Activated CD8-positive, alpha-beta memory T cell treated with anti-CD3 and anti-CD28 coated beads, Interleukin-2, amount 50 U/mL, for 24 hours (primary cell): Measurements from ENCODE around the gene ETV5.

Source experiments
- DNase-seq: peaks from one replicate; pipeline ENCODE4 v3.0.0-alpha.2; 2020; ENCODE audit errors: extremely low read depth

Gene ETV5

DNA sequence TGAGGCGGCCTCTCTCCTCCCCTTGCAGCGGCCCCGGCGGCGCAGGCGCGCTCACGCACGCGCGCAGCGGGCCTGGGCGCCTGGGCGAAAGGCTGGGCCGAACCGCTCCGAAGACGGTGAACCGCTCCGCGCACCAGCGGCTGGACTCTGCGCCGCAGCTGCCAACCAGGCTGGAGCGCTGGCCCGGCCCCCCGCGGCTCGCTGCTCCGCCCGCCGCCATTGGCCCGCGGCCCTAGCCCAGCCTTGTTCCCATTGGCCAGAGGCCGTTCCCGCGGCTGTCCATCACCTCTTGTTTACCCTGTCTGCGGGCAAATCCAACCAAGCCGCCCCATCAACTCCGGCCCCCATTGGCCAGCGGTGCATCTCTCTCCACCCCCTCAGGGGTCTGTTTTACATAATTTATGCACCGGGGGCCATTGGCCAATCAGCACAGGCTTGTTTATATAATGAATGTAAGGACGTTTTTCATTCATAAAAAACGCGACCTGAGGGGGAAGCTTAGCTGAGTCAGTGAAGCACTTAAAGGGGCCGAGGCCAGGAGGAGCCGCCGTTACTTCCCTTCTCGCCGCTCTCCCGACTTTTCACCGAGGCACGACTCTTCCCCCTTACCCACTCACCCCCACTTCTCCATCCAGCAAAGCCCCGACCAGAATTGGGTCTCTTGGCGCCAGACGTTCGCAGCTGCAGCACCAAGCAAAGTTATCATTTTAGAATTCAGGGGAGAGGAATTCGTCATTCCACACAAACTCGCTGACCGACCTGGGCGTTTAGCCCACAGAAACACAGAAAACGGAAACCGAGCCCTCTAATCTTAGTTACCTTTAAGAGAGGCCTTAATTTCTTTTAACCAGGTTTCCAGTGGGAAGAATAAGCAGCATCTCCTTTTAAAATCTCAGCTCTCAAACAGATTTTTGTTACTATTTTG lies at the start of gene ETV5:
ETV5 (minus strand) TSS at position 149 of the 925 bp plus-strand sequence. CDS start 3,221 bp downstream, outside the sequence.
- peak; percentile 83 for DNase-seq

DNA sequence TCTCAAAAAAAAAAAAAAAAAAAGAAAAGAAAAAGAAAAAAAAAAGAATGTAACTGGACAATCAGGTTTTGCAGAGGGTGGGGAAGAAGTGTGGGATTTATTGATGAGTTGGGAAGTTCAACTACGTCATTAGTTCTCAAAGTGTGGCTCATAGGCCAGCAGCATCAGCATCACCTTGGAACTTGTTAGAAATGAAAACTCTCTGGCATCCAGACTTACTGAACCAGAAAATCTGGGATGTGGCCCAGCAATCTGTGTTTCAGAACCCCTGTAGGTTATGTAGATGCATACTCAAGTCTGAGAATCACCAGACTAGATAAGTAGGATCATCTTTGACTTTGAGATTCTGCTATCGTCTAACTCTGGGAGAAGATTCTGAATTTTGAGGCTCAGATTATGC lies 45.8 kb upstream of the ETV5 start:
- no peak for DNase-seq

DNA sequence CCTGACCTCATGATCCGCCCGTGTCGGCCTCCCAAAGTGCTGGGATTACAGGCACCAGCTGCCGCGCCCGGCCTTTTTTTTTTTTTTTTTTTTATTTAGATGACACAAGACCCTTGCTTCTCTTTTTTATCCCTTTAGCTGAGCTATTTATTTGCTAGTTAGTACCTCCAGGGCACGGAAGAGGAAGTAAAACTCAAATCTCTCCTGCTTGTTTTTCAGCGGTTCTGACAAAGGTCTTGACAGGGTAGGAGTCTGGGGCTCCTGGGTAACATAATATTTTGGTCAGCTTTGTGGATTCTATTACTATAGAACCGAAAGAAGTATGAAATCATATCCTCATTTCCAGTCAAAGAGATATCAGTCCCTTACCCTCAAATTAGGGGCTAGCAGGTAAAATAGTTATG lies 44.0 kb upstream of the ETV5 start:
- DNase-seq, result no peak

DNA sequence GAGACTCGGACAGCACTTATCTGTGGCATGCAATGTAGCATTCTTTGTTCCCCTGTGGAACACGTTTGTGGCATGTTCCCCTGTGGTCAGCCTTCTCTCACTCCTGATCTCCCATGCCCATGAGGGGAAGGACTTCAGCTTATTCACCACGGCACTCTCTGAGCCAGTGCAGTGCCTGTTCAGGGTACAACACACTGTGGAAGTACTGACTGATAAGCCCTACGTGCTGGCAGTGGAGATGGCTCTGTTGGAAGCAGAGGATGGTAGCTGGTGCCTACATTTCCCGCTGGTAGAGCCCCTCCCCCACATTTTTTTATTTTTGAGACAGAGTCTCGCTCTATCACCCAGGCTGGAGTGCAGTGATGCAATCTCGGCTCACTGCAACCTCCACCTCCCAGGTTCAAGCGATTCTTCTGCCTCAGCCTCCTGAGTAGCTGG lies 43.5 kb upstream of the ETV5 start:
- DNase-seq, result no peak

DNA sequence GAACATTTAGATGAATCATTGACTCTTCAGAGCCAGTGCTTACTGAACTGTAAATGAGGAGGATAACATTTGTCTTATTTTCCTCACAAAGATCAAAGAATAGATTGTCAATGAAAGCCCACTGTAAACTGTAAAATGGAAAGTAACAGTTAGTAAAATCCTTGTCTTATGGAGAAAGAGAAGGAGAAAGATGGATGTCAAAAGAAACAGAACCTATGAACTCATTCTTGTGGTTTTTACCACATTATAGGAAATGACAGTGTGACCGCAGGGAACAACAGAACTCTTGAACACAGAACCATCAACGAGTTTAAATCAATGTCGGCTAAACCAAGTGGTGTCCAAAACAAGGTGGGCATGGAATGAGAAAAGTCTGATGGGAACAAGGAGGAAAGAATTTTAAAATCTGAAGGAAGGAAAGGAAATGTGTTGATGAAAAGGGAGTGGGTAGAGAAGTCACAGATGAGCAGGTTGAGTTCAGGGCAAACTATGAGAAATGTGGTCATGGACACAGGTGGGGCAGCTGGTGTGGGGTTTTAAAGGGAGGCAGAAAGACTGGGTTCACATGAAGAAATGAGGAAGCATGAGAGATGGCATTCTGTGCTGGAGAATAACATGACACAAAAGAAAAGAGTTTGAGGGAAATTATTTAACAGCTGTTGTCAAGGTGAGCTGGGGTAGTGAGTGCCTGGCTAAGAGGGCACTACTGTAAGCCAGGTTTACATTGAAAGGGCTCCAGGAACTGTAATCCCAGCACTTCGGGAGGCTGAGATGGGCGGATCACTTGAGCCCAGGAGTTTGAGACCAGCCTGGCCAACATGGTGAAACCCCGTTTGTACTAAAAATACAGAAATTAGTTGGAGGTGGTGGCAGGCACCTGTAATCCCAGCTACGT lies 42.4 kb upstream of the ETV5 start:
- DNase-seq, result no peak

DNA sequence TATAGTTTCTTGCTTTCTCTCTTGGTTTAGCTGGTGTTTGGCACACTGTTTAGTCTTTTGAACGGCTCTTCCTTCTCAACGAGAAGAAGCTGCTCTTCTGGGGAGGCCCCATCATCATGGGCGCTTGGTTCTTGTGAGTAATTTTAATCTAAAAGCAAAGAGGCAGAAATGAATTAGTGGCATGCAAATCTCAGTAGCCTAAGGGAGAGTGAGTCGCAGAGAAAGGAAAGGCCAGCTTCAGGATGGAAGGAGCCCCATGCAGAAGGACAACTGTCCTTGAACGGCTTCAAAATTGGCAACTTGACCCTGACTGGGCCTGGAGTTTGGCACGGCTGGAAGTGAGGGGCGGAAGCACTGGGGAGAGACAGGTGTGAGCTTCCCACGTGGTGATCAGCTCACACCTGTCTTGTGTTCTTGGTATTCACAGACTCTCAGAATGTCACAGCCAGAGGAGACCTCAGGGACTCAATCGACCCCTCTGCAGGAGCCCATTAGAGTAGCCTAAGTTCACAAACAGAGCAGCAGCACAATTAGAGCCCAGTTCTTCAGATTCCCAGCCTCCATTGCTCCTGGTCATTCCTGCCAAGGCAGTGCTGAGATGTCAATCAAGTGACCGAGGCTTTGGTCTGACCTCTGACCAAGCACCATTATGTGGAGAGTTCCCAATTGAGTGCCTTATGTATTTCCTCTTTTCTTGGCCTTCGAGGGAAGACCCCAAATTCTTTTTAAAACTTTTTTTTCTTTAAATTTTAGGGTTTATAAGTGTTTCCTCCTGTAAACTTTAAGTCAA lies 41.3 kb upstream of the ETV5 start:
- DNase-seq, result no peak

DNA sequence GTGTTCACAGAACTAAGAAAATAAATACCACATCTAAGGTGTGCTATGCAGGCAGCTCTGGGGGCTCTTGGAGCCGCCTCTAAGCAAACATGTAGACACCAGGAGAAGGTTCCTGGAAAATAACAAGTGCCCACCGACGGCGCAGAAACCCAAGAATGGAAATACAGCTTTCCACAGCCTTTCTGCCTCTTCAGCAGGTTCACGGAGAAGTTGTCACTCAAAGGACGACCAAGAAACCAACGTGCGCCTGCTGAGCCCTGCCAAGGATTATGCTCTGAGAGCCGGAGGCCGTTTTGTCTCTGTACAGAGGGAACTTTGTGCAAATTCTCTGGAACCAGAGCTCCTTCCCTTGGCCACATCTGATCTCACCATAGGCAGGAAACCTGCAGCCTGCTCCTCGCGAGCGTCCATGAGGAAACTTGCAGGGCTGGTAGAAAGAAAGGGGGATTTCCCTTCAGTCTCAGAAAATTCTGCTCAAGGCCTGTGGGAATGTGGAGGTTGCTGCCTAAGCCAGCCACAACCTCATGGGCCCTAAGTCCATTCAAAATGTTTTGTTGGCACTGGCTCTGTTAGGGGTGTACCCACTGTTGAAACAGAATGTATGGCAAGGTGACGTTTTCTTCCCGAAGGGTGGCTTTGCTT lies 40.6 kb upstream of the ETV5 start:
- DNase-seq, result no peak

DNA sequence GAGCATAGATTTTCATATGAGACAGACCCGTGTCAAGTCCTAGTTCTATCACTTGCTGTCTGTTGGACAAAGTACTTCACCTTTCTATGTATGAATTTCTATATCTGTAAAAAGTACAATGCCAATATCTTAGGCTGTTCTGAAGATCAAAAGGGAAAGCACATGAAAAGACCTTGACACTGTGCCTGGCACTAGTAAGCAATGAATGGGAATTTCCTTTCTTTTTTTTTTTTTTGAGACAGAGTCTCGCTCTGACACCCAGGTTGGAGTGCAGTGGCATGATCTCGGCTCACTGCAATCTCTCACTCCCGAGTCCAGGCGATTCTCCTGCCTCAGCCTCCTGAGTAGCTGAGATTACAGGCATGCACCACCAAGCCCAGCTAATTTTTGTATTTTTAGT lies 35.4 kb upstream of the ETV5 start:
- DNase-seq, result no peak

DNA sequence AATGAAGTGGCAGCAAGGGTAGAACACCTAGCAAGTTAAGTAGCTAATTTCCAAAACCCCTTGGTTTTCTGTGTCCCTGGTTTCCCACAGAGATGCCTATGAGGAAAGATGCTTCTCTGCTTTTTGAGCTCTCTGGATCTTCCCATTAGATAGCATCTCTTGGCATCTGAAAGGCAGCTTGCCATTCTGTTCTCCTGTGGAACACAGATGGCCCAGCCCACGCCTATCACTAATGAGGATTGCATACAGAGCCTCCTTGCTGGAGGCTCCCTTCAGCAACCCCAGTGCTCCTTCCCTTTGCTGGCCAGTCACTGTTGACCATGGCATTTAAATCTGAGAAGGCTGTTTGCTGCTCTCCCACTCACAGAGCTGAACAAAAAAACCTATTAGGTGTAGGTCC lies 34.4 kb upstream of the ETV5 start:
- no peak for DNase-seq

DNA sequence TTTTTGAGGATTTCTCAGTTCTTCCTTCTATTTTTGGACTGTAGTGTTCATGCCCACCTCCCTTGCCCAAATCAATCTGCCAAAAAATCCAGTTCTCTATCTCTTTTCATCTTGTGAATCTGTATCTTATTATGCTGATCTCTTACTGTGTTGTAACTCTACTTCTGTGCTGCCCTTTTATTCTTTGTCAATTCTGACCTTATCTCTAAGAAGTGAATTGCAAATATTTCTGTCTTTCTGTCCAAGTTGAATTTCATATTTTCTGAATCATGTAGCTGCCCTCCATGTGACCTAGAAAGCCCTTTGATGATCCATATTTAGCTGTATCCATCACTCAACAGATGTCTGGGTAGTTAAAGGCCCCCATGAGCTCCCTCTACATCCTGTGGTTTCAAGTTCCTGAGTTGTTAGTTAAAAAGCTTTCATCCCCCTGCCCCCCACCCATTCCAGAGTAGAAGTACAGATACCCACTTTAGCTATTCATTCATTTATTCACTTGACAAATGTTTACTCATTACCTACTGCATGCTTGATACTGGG lies 33.6 kb upstream of the ETV5 start:
- no peak for DNase-seq

DNA sequence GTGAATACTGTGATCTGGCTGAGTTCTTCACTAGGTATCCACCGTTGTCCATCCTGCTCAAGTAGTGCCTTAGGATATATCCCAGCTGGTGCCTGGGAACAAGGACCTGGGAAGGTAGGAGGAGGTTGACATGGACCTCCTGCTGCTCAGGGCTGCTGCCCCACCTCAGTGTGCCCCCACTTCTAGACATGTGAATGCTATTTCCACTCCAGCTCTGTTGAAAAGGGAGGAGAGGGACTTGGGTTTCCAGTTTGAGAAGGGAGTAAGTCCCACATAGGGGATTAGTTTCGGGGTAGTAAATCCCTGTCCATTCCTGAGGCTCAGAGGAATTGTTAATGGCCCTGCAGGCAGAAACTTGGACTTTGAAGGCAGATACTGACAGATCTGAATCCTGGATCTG lies 32.9 kb upstream of the ETV5 start:
- no peak for DNase-seq

DNA sequence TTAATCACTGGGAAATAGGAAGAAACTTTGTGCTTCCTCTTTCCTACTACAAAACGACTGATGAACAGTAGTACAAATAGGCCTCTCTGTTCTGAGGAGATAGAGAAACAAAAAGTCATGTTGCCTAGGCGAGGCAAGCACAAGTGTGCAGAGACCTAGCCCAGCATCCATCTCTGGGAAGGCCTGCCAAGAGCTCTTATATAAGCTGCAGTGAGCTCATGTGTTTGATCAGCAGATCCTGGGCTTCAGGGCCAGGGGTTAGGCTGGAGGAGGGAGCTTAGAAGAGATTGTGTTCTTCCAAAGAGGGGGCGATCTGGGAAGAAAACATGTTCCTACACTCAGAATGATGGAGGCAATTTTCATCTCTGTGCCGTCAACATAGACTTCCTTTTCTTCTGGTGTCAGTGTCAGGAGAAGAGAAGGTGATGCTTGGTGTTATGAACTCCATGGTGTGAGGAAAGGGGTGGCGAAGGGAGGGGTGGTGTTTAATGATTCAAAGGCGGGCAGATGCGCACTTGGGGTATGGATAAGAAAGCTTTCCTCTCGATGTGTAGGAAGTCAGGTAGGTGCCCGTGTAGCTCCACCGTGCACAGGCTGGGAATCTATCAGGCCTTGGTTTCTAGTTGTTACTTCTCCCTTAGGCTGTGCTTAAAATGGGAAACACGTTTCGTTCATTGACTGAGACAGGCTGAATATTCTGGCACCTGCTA lies 29.5 kb upstream of the ETV5 start:
- no peak for DNase-seq

DNA sequence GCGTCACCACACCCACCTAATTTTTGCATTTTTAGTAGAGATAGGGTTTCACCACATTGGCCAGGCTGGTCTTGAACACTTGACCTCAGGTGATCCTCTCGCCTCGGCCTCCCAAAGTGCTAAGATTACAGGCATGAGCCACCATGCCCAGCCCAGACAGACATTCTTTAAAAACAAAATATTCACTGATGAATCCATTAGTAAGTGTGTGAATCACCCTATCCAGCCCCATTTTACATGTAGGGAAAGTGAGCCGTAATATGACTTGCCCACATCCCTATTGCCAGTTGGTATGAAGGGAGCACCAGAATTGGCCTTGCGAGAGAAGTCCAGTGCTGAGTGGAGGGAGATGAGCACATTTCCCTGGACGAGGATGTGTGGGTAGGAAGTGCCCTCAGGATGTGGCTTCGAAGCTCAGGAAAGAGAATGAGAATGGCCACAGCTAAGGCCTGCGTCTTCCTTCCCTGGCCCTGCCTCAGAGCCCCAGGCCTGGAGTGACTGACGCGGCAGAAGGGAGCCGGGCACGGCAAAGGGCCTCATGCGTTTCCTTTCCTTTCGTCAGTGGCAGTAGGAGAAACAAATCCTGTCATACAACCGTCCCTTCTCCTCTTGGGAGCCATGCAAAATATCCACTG lies 28.3 kb upstream of the ETV5 start:
- DNase-seq, result no peak

DNA sequence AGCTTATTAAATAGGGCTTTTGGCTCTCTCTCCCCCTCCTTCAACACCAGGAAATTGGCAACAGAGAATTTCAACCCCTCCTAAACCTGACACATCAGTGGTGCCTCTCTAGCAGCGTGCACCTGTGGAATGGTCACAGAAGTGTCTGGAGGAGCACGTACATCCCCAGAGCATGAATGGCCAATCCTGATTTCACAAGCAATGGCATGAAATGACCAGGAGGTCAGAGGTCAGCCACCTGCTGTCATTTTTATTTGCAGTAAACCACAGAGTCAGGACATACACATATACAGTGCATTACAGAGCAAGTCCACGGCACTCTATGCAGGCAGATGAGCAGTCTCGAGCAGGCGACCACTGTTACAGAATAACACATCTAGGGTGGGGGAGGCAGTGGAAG lies 25.1 kb upstream of the ETV5 start:
- no peak for DNase-seq

DNA sequence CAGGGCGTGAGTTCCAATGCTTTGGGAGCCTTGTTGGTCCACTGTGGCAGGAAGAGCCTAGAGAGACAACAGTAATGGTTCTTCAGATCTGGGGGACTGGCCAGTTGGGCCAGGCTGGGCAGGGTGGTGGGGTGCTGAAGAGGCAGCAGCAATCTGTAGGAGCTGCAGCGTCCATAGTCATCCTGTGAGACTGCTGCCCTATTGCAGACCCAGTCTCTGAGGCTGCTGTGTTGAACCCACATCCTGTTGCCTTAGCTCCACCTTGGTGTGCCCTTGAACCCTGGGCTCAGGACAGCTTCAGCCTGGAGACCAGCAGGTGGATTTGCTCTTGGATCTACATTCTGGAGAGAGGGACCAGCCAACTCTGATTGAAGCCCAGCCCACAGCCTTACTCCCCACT lies 23.6 kb upstream of the ETV5 start:
- no peak for DNase-seq

DNA sequence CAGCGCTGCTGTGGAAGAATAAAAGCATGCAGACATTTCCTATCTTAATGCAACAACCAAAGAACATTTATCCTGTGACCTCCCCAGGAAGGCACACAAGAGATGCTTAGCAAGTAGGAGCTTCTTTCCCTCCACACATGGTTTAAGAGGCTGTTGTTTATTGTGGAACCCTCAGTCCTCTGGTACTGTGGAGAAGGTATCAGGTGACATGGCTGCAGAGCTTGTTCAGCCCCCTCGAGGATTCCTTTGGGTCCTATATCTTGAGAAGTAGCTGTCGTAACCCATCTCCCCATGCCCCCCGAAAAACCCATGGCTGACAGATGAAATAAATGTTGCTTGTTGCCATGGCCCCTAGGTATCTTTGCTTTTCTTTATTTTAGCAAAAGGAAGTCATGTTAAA lies 20.3 kb upstream of the ETV5 start:
- DNase-seq, result no peak

DNA sequence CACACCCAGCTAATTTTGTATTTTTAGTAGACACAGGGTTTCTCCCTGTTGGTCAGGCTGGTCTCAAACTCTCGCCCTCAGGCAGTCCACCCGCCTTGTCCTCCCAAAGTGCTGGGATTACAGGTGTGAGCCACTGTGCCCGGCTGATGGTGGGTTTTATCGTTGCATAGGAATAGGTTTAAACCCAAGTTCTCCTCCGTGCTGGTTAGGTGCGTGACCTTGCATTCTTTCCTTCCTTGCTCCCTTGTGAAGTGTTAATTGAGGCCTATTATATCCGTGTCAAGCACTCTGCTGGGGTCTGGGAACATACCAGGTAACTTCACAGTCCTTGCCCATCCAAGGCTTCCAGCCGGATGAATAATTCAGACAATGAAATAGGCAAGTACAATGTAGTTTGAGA lies 19.3 kb upstream of the ETV5 start:
- no peak for DNase-seq

DNA sequence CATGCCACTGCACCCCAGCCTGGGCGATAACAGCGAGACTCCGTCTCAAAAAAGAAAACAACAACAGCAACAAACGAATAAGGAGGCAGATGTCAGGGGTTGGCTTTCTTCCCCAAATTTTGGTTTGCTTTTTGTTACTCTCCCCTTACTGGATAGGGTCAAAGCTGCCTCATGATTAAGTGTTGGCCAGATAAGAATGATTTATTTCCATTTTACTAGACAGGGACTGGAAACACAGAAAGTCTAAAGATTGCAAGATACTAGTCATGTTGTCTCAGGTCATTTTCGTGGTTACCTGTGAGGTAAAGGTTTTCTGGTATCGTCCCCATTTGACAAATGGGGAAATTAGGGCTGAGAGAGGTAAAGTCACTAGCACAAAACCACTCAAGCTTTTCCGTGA lies 18.6 kb upstream of the ETV5 start:
- no peak for DNase-seq

DNA sequence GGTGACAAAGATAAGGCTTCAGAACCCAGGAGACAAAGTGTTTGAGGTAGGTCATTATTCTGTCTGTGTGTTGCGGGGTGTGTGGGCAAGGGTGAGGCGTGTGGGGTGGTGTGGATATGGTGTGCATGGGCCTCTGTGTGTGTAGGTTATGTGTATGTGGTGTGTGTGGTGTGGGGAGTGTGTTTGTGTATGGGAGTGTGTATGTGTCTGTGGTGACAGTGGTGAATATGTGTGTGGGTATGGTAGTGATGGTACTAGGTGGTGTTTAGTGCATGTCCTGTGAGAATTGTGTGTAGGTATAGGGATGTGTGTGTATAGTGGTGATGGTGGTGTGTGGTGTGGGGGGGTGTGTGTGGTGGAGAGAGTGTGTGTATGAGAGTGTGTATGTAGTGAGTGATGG lies 16.2 kb upstream of the ETV5 start:
- no peak for DNase-seq

DNA sequence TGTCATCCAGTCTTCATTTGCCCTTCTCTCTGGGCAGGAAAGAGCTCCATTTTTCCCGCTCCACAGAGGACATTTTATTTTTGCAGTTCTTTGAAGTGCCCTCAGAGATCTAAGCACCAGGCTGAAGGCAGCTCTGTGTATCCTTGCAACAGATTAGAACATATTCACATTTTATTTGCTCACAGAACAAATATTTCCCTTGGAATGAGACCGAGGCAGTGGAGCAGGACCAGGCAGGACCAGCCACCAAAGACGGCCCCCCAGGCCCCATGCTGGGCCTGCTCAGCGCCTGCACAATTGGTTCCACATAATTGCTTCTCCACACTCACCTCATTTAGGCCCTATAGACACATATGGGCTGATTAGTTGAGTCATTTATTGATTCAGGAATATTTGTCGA lies 15.7 kb upstream of the ETV5 start:
- no peak for DNase-seq
